ENCODE measurements around the gene TMPO. TPM values are rescaled to one million over a fixed set of nuclear protein-coding genes. Genes with fewer than 3 reads are reported as not detected.
A peak's percentile ranks its signal among the peaks of the same experiment; 100 is the strongest.

The TMPO gene
- polyA plus RNA-seq, 4 donors = 19.5 to 104 (median 45.4) TPM

- peak overlapping the region; percentile 72 to 88 (median 73) for H3K27ac ChIP-seq (ENCODE audit: low read depth in 1 of 3, low read length in 2 of 3)
- no peak overlapping the region for H3K4me3 ChIP-seq (ENCODE audit: low read depth in 1 of 3, low read length in 3 of 3)
- WGBS, 3 donors = 15 to 65% (median 62%) methylated on average over 1 of the region's 1 CpG
- DNase-seq = peak; percentile 77 to 89
- H3K27me3 ChIP-seq (ENCODE audit: control insufficient read depth in 3 of 3, insufficient read depth in 3 of 3, low read length in 3 of 3) = no peaks in the 10 kb centered on the region
- peaks cover 0 to 31% (median 2%) of the 10 kb centered on the region in 3 donors for H3K4me1 ChIP-seq (ENCODE audit: control insufficient read depth in 3 of 3, insufficient read depth in 2 of 3, low read depth in 1 of 3, low read length in 2 of 3)
- no peaks in the 10 kb centered on the region for H3K36me3 ChIP-seq (ENCODE audit: control insufficient read depth in 3 of 3, insufficient read depth in 2 of 3, low read depth in 1 of 3, low read length in 3 of 3)
- no peaks in the 10 kb centered on the region for H3K9me3 ChIP-seq (ENCODE audit: control insufficient read depth in 2 of 2, insufficient read depth in 1 of 2, low read depth in 1 of 2, low read length in 1 of 2)
- FAIRE-seq = peak; percentile 73
Observed at GRCh38 chr12:98578392-98578791, 63.0 kb downstream of the TMPO start.

DNA sequence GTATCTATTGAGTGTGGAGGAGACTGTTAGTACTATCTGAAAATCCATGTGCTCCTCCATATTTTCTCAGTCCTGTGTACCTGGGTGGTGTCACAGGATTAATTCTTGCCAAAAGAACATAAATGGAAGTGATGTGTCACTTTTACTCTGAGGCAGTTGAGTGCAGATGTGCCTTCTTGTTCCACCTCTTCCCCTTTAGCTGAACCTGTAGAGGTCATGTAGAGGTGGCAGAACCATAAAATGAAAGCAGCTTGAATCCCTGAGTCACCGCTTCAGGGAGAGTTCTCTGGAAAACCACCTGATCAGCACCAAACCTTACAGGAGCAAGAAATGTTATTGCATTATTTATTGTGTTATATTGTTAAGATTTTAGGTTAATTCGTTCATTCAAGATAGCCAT is 63.4 kb downstream of the TMPO start:
- no peaks in the 10 kb centered on the region for H3K9me3 ChIP-seq (ENCODE audit: control insufficient read depth in 2 of 2, insufficient read depth in 1 of 2, low read depth in 1 of 2, low read length in 1 of 2)
- H3K27me3 ChIP-seq (ENCODE audit: control insufficient read depth in 3 of 3, insufficient read depth in 3 of 3, low read length in 3 of 3) = no peaks in the 10 kb centered on the region
- 12 to 64% (median 34%) methylated on average over 2 of the region's 2 CpGs for WGBS, 3 donors
- peaks cover 0 to 28% (median 0%) of the 10 kb centered on the region in 3 donors for H3K4me1 ChIP-seq (ENCODE audit: control insufficient read depth in 3 of 3, insufficient read depth in 2 of 3, low read depth in 1 of 3, low read length in 2 of 3)
- no peak overlapping the region for H3K4me3 ChIP-seq (ENCODE audit: low read depth in 1 of 3, low read length in 3 of 3)
- FAIRE-seq = peak; percentile 5
- peak; percentile 86 to 93 for DNase-seq
- peak overlapping the region; percentile 72 to 88 (median 73) for H3K27ac ChIP-seq (ENCODE audit: low read depth in 1 of 3, low read length in 2 of 3)
- H3K36me3 ChIP-seq (ENCODE audit: control insufficient read depth in 3 of 3, insufficient read depth in 2 of 3, low read depth in 1 of 3, low read length in 3 of 3) = no peaks in the 10 kb centered on the region

- no peaks in the 10 kb centered on the region for H3K27me3 ChIP-seq (ENCODE audit: control insufficient read depth in 3 of 3, insufficient read depth in 3 of 3, low read length in 3 of 3)
- FAIRE-seq (no peak), DNase-seq (no peak)
- peaks cover 0 to 27% (median 0%) of the 10 kb centered on the region in 3 donors for H3K4me1 ChIP-seq (ENCODE audit: control insufficient read depth in 3 of 3, insufficient read depth in 2 of 3, low read depth in 1 of 3, low read length in 2 of 3)
- 45 to 82% (median 56%) methylated on average over 5 of the region's 5 CpGs for WGBS, 3 donors
- H3K36me3 ChIP-seq (ENCODE audit: control insufficient read depth in 3 of 3, insufficient read depth in 2 of 3, low read depth in 1 of 3, low read length in 3 of 3) = no peaks in the 10 kb centered on the region
- no peaks in the 10 kb centered on the region for H3K9me3 ChIP-seq (ENCODE audit: control insufficient read depth in 2 of 2, insufficient read depth in 1 of 2, low read depth in 1 of 2, low read length in 1 of 2)
- no peak overlapping the region for H3K4me3 ChIP-seq (ENCODE audit: low read depth in 1 of 3, low read length in 3 of 3)
- peak overlapping the region in 2 of 3 donors; percentile 52 to 88 for H3K27ac ChIP-seq (ENCODE audit: low read depth in 1 of 3, low read length in 2 of 3)
Observed at GRCh38 chr12:98579347-98579746, 64.0 kb downstream of the TMPO start.

- peak overlapping the region in 1 of 3 donors; percentile 52 for H3K27ac ChIP-seq (ENCODE audit: low read depth in 1 of 3, low read length in 2 of 3)
- FAIRE-seq (no peak), DNase-seq (no peak)
- H3K4me1 ChIP-seq (ENCODE audit: control insufficient read depth in 3 of 3, insufficient read depth in 2 of 3, low read depth in 1 of 3, low read length in 2 of 3) = peaks cover 0 to 22% (median 0%) of the 10 kb centered on the region in 3 donors
- no peak overlapping the region for H3K4me3 ChIP-seq (ENCODE audit: low read depth in 1 of 3, low read length in 3 of 3)
- no peaks in the 10 kb centered on the region for H3K27me3 ChIP-seq (ENCODE audit: control insufficient read depth in 3 of 3, insufficient read depth in 3 of 3, low read length in 3 of 3)
- 84 to 95% (median 89%) methylated on average over 3 of the region's 3 CpGs for WGBS, 3 donors
- no peaks in the 10 kb centered on the region for H3K36me3 ChIP-seq (ENCODE audit: control insufficient read depth in 3 of 3, insufficient read depth in 2 of 3, low read depth in 1 of 3, low read length in 3 of 3)
- H3K9me3 ChIP-seq (ENCODE audit: control insufficient read depth in 2 of 2, insufficient read depth in 1 of 2, low read depth in 1 of 2, low read length in 1 of 2) = no peaks in the 10 kb centered on the region
Observed at GRCh38 chr12:98579835-98580234, 64.4 kb downstream of the TMPO start.

GRCh38 chr12:98580695-98581094 is 65.3 kb downstream of the TMPO start:
- Histone ChIP-seq H3K27me3 (ENCODE audit: control insufficient read depth in 3 of 3, insufficient read depth in 3 of 3, low read length in 3 of 3) (no peaks in the 10 kb centered on the region), H3K27ac (ENCODE audit: low read depth in 1 of 3, low read length in 2 of 3) (no peak overlapping the region), H3K36me3 (ENCODE audit: control insufficient read depth in 3 of 3, insufficient read depth in 2 of 3, low read depth in 1 of 3, low read length in 3 of 3) (no peaks in the 10 kb centered on the region), H3K9me3 (ENCODE audit: control insufficient read depth in 2 of 2, insufficient read depth in 1 of 2, low read depth in 1 of 2, low read length in 1 of 2) (no peaks in the 10 kb centered on the region), H3K4me1 (ENCODE audit: control insufficient read depth in 3 of 3, insufficient read depth in 2 of 3, low read depth in 1 of 3, low read length in 2 of 3) (peaks cover 0 to 15% (median 0%) of the 10 kb centered on the region in 3 donors), H3K4me3 (ENCODE audit: low read depth in 1 of 3, low read length in 3 of 3) (no peak overlapping the region)
- no peak for DNase-seq
- FAIRE-seq = no peak
- WGBS, 3 donors = 93 to 98% (median 94%) methylated on average over 5 of the region's 5 CpGs

DNA sequence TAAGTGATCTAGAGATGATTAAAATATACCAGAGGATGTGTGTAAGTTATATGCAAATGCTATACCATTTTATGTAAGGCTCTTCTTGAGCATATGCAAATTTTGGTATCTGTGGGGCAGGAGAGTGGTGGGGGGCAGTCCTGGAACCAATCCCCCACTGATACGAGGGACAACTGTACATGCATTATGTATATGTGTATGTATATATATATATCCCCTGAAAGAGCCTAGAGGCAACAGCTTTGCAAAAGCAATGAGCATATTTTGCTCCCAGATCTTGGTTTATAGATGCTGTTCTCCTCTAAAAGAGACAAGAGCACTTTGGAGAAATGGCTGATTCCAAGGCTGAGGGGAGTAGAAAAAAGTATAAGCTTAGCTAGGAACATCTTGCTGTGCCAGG is 65.7 kb downstream of the TMPO start:
- peaks cover 0 to 15% (median 0%) of the 10 kb centered on the region in 3 donors for H3K4me1 ChIP-seq (ENCODE audit: control insufficient read depth in 3 of 3, insufficient read depth in 2 of 3, low read depth in 1 of 3, low read length in 2 of 3)
- H3K36me3 ChIP-seq (ENCODE audit: control insufficient read depth in 3 of 3, insufficient read depth in 2 of 3, low read depth in 1 of 3, low read length in 3 of 3) = no peaks in the 10 kb centered on the region
- H3K27ac ChIP-seq (ENCODE audit: low read depth in 1 of 3, low read length in 2 of 3) = no peak overlapping the region
- DNase-seq = no peak
- no peak for FAIRE-seq
- WGBS, 3 donors = 85 to 87% (median 86%) methylated on average over 1 of the region's 1 CpG
- H3K27me3 ChIP-seq (ENCODE audit: control insufficient read depth in 3 of 3, insufficient read depth in 3 of 3, low read length in 3 of 3) = no peaks in the 10 kb centered on the region
- no peaks in the 10 kb centered on the region for H3K9me3 ChIP-seq (ENCODE audit: control insufficient read depth in 2 of 2, insufficient read depth in 1 of 2, low read depth in 1 of 2, low read length in 1 of 2)
- H3K4me3 ChIP-seq (ENCODE audit: low read depth in 1 of 3, low read length in 3 of 3) = no peak overlapping the region

- FAIRE-seq = no peak
- H3K27me3 ChIP-seq (ENCODE audit: control insufficient read depth in 3 of 3, insufficient read depth in 3 of 3, low read length in 3 of 3) = no peaks in the 10 kb centered on the region
- no peak overlapping the region for H3K27ac ChIP-seq (ENCODE audit: low read depth in 1 of 3, low read length in 2 of 3)
- 77 to 87% (median 80%) methylated on average over 6 of the region's 6 CpGs for WGBS, 3 donors
- H3K4me3 ChIP-seq (ENCODE audit: low read depth in 1 of 3, low read length in 3 of 3) = no peak overlapping the region
- H3K36me3 ChIP-seq (ENCODE audit: control insufficient read depth in 3 of 3, insufficient read depth in 2 of 3, low read depth in 1 of 3, low read length in 3 of 3) = no peaks in the 10 kb centered on the region
- no peak for DNase-seq
- peaks cover 0 to 15% (median 0%) of the 10 kb centered on the region in 3 donors for H3K4me1 ChIP-seq (ENCODE audit: control insufficient read depth in 3 of 3, insufficient read depth in 2 of 3, low read depth in 1 of 3, low read length in 2 of 3)
- no peaks in the 10 kb centered on the region for H3K9me3 ChIP-seq (ENCODE audit: control insufficient read depth in 2 of 2, insufficient read depth in 1 of 2, low read depth in 1 of 2, low read length in 1 of 2)
Observed at GRCh38 chr12:98582093-98582492, 66.7 kb downstream of the TMPO start.

- H3K36me3 ChIP-seq (ENCODE audit: control insufficient read depth in 3 of 3, insufficient read depth in 2 of 3, low read depth in 1 of 3, low read length in 3 of 3) = no peaks in the 10 kb centered on the region
- H3K27ac ChIP-seq (ENCODE audit: low read depth in 1 of 3, low read length in 2 of 3) = no peak overlapping the region
- FAIRE-seq = no peak
- H3K9me3 ChIP-seq (ENCODE audit: control insufficient read depth in 2 of 2, insufficient read depth in 1 of 2, low read depth in 1 of 2, low read length in 1 of 2) = no peaks in the 10 kb centered on the region
- peak in 1 of 2 donors; percentile 38 for DNase-seq
- H3K27me3 ChIP-seq (ENCODE audit: control insufficient read depth in 3 of 3, insufficient read depth in 3 of 3, low read length in 3 of 3) = no peaks in the 10 kb centered on the region
- WGBS, 3 donors = 22 to 62% (median 41%) methylated on average over 5 of the region's 5 CpGs
- no peak overlapping the region for H3K4me3 ChIP-seq (ENCODE audit: low read depth in 1 of 3, low read length in 3 of 3)
- no peaks in the 10 kb centered on the region for H3K4me1 ChIP-seq (ENCODE audit: control insufficient read depth in 3 of 3, insufficient read depth in 2 of 3, low read depth in 1 of 3, low read length in 2 of 3)
Observed at GRCh38 chr12:98587084-98587483, 71.7 kb downstream of the TMPO start.

DNA sequence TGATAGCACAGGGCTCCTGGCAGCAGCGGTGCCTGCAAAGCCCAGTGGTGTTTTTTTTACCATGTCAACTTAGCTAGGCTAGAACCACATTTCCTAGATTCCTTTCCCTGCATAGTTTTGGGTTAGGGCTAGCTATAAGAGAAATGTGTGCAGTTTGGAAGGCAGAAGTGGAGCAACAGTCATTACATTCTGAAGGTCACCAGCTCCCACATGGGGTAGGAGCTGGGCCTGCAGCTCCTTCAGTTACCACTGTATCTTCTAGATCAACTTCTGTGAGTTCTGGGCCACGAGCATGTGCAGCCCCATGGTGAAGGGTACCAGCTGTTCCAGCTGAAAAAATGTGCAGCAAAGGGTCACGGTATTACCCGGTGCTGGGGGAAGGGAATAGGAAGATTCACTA is 75.8 kb downstream of the TMPO start:
- Histone ChIP-seq H3K27ac (ENCODE audit: low read depth in 1 of 3, low read length in 2 of 3) (no peak overlapping the region), H3K4me1 (ENCODE audit: control insufficient read depth in 3 of 3, insufficient read depth in 2 of 3, low read depth in 1 of 3, low read length in 2 of 3) (peaks cover 0 to 10% (median 4%) of the 10 kb centered on the region in 3 donors), H3K27me3 (ENCODE audit: control insufficient read depth in 3 of 3, insufficient read depth in 3 of 3, low read length in 3 of 3) (no peaks in the 10 kb centered on the region), H3K36me3 (ENCODE audit: control insufficient read depth in 3 of 3, insufficient read depth in 2 of 3, low read depth in 1 of 3, low read length in 3 of 3) (peaks cover 0 to 6% (median 0%) of the 10 kb centered on the region in 3 donors), H3K9me3 (ENCODE audit: control insufficient read depth in 2 of 2, insufficient read depth in 1 of 2, low read depth in 1 of 2, low read length in 1 of 2) (no peaks in the 10 kb centered on the region), H3K4me3 (ENCODE audit: low read depth in 1 of 3, low read length in 3 of 3) (no peak overlapping the region)
- 77 to 90% (median 89%) methylated on average over 4 of the region's 4 CpGs for WGBS, 3 donors
- DNase-seq (no peak), FAIRE-seq (no peak)

Measured in small intestine (tissue), 7 donors.